Measurements from ENCODE around the gene PTPRE. TPM values are rescaled to one million over a fixed set of nuclear protein-coding genes. Genes with fewer than 3 reads are reported as not detected.

Gene PTPRE
- total RNA-seq, 1 experiment from 2014 or later = 11.6 TPM

GRCh38 chr10:128050121-128050516 is 143.2 kb downstream of the PTPRE start:
- TF ChIP-seq CTCF (conservative IDR thresholded peaks at IDR 0.05; ENCODE audit: low read depth, low read length) = no peak
- no peak for TF ChIP-seq EZH2 (IDR thresholded peaks at IDR 0.05; ENCODE audit: borderline replicate concordance, low read depth, low read length, poor library complexity, severe bottlenecking)

GRCh38 chr10:128050936-128051335 is 144.0 kb downstream of the PTPRE start:
- CTCF ChIA-PET = no interaction called here
- no peaks in the 10 kb centered on the region for H3K36me3 ChIP-seq (ENCODE audit: insufficient read depth, low read length, poor library complexity, severe bottlenecking)
- POLR2A ChIA-PET (ENCODE audit: low non-redundant PET) = no interaction called here
- no peaks in the 10 kb centered on the region for H3K9me3 ChIP-seq (ENCODE audit: low read depth, low read length, poor library complexity, severe bottlenecking)
- DNase-seq (ENCODE audit: low spot score) = no peak
- TF ChIP-seq EZH2 (IDR thresholded peaks at IDR 0.05; ENCODE audit: borderline replicate concordance, low read depth, low read length, poor library complexity, severe bottlenecking) = no peak
- no peak for TF ChIP-seq CTCF (conservative IDR thresholded peaks at IDR 0.05; ENCODE audit: low read depth, low read length)
- no peak overlapping the region for H3K27ac ChIP-seq (ENCODE audit: low read depth, low read length, poor library complexity, severe bottlenecking)
- no peaks in the 10 kb centered on the region for H3K4me1 ChIP-seq (ENCODE audit: insufficient read depth, low read length, poor library complexity, severe bottlenecking)
- no TSS peak for BruUV-seq (replicated peaks)
- intact Hi-C loops (cut with micrococcal nuclease; ENCODE audit: unreplicated experiment) = no loop called here
- H3K4me3 ChIP-seq (ENCODE audit: low read depth, low read length, poor library complexity, severe bottlenecking) = no peak overlapping the region
- H3K27me3 ChIP-seq (replicated peaks; ENCODE audit: insufficient read depth, low read depth, low read length, poor library complexity) = no peaks in the 10 kb centered on the region

More at GRCh38 chr10:128050121-128050516, 143.2 kb downstream of the PTPRE start:
- ChIA-PET POLR2A (ENCODE audit: low non-redundant PET) (interaction anchor here (0.8 kb wide), 1 partner anchor 176 kb away, joined by 7 read pairs; no protein-coding TSS in a partner anchor), CTCF (no interaction called here)
- no peak for DNase-seq (ENCODE audit: low spot score)
- Histone ChIP-seq H3K27ac (ENCODE audit: low read depth, low read length, poor library complexity, severe bottlenecking) (no peak overlapping the region), H3K9me3 (ENCODE audit: low read depth, low read length, poor library complexity, severe bottlenecking) (no peaks in the 10 kb centered on the region), H3K27me3 (replicated peaks; ENCODE audit: insufficient read depth, low read depth, low read length, poor library complexity) (no peaks in the 10 kb centered on the region), H3K36me3 (ENCODE audit: insufficient read depth, low read length, poor library complexity, severe bottlenecking) (no peaks in the 10 kb centered on the region), H3K4me1 (ENCODE audit: insufficient read depth, low read length, poor library complexity, severe bottlenecking) (no peaks in the 10 kb centered on the region), H3K4me3 (ENCODE audit: low read depth, low read length, poor library complexity, severe bottlenecking) (no peak overlapping the region)
- BruUV-seq (replicated peaks) = no TSS peak
- intact Hi-C loops (cut with micrococcal nuclease; ENCODE audit: unreplicated experiment) = no loop called here

GRCh38 chr10:128051548-128051947 is 144.6 kb downstream of the PTPRE start:
- DNase-seq (ENCODE audit: low spot score) = no peak
- CTCF ChIA-PET = no interaction called here
- no peaks in the 10 kb centered on the region for H3K36me3 ChIP-seq (ENCODE audit: insufficient read depth, low read length, poor library complexity, severe bottlenecking)
- no TSS peak for BruUV-seq (replicated peaks)
- TF ChIP-seq CTCF (conservative IDR thresholded peaks at IDR 0.05; ENCODE audit: low read depth, low read length) (no peak), EZH2 (IDR thresholded peaks at IDR 0.05; ENCODE audit: borderline replicate concordance, low read depth, low read length, poor library complexity, severe bottlenecking) (no peak)
- H3K4me3 ChIP-seq (ENCODE audit: low read depth, low read length, poor library complexity, severe bottlenecking) = no peak overlapping the region
- POLR2A ChIA-PET (ENCODE audit: low non-redundant PET) = no interaction called here
- no peaks in the 10 kb centered on the region for H3K9me3 ChIP-seq (ENCODE audit: low read depth, low read length, poor library complexity, severe bottlenecking)
- H3K27ac ChIP-seq (ENCODE audit: low read depth, low read length, poor library complexity, severe bottlenecking) = no peak overlapping the region
- intact Hi-C loops (cut with micrococcal nuclease; ENCODE audit: unreplicated experiment) = no loop called here
- no peaks in the 10 kb centered on the region for H3K27me3 ChIP-seq (replicated peaks; ENCODE audit: insufficient read depth, low read depth, low read length, poor library complexity)
- H3K4me1 ChIP-seq (ENCODE audit: insufficient read depth, low read length, poor library complexity, severe bottlenecking) = no peaks in the 10 kb centered on the region

Data from A673 (cell line).